Stimulated activated CD8-positive, alpha-beta memory T cell treated with anti-CD3 and anti-CD28 coated beads, Interleukin-4, amount 100 ng/mL, for 24 hours (primary cell): ENCODE data around the gene ENGASE.
A peak's percentile ranks its signal among the peaks of the same experiment; 100 is the strongest.

Experiments used
- DNase-seq: peaks from one replicate; pipeline ENCODE4 v3.0.0-alpha.2; 2020; ENCODE audit warnings: low read depth

The ENGASE gene

DNA sequence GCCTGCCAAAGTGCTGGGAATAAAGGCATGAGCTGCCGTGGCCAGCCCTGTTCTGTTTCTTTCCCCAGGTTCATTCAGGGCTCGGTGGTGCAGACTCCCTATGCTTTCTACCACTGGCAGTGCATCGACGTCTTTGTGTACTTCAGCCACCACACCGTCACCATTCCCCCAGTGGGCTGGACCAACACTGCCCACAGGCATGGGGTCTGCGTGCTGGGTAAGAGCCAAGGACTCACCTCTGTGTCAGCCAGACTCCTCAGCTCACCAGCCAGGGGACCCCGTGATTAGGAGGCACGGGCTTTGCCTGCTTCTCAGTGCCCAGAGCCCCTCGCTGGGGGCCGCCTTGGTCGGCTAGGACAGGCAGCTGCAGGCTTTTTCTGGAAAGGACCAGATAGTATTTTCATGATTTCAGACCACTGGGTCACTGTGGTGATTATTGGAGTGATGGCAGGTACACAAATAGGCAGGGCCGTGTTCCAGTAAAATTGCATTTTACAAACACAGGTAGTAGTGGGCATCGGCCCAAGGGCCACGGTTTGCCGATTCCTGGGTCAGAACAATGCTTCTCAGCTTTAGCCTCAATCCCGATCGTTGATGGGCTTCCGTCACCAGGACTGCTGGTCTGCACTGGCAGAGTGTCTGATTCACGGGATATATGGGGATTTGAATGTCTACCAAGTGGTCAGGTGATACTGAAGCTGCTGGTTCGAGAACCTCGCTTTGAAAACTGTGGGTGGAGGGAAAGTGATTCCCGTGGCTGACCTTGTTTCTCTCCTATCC is 5.0 kb downstream of the ENGASE start:
- DNase-seq = no peak

DNA sequence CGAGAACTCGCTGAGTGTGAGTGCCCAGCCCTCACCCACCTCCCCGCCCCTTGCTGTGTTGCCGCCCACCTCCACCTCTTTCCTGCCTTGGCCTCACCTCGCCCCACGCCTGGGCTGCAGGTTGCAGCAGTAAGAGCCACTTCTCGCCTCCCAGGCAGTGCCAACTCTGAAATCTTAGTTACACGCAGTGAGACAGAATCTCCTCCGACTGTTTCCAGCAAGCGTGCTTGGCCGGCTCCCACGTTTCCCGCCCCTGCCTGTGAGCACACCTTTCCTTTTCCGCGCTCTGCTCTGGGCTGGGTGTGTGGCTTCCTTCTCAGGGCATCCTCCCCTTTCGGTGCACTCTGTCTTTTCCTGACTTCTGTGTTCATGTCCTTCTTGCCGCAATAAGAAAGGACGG is 5.7 kb downstream of the ENGASE start:
- DNase-seq = no peak

DNA sequence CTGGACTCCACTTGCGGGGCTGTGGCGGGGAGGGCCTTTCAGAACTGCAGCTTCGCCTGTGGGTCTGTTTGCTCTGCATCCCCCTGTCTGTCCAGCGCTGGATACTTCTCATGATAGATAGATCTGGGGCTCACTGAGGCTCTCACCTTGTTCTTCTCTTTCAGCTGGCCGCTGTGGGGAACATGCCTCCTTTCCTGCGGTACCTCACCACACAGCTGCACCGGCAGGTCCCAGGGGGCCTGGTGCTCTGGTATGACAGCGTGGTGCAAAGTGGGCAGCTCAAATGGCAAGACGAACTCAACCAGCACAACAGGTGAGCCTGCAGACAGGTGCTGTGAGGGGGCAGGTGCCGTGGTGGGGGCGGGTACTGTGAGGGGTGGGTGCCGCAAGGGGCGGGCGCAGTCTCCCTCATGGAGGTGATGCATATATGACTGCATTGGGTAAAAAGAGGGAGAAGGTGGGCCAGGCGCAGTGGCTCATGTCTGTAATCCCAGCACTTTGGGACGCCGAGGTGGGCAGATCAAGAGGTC is 6.2 kb downstream of the ENGASE start:
- no peak for DNase-seq

DNA sequence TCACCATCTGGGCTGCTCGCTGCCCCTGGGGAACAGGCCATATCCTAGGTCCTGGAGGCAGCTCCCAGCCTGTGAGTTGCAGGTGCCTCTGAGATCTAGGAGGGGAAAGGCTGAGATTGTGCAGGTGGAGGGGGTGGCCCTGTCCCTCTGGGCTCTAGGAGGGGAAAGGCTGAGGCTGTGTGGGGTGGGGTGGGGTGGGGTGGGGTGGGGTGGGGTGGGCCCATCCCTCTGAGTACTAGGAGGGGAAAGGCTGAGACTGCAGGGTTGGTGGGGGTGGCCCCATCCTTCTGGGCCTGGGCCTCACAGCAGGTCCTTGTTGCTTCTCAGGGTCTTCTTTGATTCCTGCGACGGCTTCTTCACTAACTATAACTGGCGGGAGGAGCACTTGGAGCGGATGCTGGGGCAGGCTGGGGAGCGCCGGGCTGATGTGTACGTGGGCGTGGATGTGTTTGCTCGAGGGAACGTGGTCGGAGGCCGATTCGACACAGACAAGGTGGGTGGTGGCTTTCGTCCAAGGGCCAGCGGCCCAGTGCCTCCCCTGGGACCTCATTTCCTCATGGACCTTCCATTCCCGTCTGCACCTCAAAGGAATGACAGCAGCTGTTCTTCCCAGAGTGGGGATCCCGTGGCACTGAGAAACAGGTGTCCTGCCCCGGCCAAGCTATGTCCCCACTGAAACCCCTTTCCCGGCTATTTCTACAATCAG is 7.1 kb downstream of the ENGASE start:
- DNase-seq = no peak

DNA sequence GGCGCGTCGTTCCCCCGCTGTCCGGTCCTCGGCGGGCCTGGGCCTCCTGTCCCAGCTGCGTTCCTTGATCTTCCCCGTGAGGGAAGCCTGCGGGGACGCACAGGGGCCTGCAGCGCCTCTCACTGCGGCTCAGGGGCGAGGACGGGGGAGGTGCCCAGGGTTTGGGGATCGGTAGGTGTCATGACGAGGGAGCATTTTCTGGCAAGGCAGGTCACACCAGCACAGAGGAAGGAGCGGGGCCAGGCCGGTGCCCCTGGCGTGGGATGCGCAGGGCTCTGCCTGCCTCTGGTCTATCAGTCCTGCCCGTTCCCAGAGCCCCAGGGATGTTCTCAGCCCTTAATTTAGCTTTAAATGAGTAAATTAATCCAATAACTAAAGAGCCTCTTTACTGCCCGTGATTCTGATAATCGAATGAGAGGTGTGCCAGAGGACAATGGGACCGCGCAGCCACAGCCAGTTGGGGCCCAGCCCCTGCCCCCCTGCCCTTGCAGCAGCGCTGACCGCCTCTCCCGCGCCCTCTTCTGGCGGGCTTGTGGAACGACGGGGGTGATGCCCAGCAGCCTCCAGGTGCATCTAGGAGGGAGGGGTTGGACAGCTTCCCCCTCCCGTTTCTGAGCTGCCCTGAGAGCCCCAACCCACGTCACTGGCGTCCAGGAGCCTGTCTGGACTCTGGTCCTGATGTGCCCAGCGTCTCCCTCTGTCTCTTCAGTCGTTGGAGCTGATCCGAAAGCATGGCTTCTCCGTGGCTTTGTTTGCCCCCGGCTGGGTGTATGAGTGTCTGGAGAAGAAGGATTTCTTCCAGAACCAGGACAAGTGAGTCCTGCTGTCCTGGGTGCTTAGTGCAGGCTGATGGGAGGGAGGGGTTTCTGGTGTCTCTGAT is 7.9 kb downstream of the ENGASE start:
- DNase-seq = no peak

DNA sequence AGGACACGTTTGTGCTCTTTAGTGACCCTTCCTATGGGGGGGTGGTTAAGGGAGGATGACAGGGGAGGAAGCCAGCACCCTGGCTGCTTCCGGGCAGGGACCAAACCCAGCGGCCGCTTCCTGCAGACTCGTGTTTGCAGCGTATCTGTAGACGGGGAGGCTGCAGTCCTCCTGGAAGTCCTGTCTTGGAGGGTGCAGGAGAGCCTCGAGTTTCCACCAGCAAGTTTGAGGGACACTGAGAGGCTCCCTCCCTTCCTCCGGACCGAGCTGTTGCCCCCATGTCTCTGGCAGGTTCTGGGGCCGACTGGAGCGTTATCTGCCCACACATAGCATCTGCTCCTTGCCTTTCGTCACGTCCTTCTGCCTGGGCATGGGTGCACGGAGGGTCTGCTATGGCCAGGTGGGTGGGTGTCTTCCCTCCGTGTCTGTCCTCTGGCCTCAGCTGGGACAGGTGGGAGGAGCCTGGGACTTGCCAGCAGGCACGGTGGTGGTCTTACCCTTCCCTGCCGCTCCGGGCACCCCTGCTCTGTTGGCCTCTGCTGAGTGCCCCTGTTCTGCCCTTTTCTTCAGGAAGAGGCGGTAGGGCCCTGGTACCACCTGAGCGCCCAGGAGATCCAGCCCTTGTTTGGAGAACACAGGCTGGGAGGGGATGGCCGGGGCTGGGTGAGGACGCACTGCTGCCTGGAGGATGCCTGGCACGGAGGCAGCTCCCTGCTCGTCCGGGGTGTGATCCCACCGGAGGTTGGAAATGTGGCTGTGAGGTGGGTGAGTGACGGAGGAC is 8.8 kb downstream of the ENGASE start:
- DNase-seq = no peak

DNA sequence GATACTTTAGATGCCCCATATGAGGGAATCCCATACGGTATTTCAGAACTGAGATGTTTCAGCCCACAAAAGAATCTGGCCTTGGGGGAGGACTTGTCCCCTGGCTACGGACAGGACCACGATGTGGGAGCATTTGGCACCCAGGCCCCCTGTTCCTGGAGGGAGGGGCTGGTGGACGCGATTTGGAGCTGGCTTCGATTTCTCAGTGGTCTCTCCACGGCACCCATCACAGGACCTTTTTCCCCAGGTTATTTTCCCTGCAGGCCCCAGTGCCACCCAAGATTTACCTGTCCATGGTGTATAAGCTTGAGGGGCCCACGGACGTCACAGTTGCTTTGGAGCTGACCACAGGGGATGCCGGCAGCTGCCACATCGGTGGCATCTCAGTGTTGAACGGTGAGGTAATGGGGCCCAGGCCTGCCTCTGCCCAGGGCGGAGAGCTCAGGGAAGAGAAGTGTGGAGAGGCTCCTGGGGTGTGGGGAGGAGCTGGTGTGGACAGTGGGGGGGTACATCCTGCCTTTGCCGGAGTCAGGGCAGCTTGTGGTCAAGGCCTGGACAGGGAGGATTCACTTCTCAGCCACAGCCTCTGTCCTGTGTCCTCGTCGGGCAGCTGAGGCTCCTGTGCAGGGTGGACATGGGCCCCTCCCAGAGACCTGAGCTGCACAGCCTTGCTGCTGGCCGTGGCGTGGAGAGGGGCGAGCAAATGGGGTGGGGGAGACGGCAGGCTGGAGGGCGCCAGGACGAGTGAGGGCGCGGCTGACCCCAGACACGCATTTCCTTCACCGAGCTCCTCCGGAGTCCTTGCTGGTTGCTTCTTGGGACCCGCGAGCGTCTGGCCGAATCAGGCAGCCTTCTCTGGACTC is 9.9 kb downstream of the ENGASE start:
- no peak for DNase-seq

DNA sequence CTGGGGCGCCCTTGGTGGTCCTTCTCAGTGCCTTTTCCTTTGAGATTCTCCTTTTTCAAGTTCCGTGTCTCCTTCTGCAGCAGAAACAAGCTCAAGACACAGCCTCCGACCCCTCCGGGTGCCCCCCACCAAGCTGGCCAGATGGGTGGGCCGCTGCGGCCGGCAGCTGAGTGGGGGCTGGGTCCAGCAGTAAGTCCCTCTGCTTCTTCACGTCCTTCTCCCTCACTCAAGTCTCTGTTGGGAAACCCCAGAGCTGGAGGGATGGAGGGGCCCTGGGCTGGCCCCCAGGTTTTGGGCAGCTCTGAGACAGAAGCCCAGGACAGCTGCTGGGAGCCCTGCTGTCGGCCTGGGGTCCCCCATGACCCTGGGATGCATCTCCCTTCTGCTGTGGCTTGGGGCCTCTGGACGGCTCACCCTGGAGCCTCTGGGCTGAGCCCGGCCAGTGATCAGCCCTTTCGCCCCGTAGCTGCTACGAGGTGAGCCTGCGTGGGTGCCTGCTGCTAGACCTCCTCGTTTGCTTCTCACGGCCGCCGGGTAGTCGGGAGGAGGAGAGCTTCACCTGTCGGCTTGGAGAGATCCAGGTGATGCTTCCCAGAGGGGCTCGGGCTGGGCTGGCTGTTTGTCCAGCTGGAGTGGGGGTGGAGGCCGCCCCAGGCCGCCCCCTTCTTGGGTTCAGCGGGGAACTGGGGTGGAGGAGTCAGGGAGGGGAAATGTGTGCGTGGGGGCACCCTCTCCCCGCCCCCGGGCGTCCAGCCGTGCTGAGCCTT is 10.7 kb downstream of the ENGASE start:
- DNase-seq = no peak

DNA sequence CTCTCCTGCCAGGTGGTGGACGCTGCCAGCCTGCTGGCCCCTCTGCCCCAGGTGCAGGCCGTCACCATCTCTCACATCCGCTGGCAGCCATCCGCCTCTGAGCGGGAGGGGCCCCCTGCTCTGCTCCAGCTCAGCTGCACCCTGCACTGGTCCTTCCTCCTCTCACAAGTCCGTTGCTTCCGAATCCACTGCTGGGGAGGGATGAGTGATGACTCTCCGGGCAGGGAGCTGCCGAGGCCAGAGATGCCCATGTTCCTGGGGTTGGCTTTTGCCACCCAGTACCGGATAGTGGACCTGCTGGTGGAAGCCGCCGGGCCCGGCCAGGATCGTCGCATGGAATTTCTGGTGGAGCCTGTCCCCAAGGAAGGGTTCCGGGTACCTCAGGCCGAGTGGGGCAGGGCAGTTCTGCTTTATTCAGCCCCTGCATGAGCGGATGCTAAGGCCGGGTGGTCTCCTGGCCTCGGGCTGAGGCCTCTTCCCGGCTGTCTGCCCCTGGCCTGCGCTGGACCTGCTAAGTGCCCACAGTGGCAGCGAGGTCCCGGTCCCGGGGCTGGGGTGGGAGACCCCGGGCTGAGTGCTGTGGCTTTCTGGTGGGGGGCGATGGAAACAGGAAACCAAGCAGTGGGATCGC is 11.4 kb downstream of the ENGASE start:
- DNase-seq = no peak

DNA sequence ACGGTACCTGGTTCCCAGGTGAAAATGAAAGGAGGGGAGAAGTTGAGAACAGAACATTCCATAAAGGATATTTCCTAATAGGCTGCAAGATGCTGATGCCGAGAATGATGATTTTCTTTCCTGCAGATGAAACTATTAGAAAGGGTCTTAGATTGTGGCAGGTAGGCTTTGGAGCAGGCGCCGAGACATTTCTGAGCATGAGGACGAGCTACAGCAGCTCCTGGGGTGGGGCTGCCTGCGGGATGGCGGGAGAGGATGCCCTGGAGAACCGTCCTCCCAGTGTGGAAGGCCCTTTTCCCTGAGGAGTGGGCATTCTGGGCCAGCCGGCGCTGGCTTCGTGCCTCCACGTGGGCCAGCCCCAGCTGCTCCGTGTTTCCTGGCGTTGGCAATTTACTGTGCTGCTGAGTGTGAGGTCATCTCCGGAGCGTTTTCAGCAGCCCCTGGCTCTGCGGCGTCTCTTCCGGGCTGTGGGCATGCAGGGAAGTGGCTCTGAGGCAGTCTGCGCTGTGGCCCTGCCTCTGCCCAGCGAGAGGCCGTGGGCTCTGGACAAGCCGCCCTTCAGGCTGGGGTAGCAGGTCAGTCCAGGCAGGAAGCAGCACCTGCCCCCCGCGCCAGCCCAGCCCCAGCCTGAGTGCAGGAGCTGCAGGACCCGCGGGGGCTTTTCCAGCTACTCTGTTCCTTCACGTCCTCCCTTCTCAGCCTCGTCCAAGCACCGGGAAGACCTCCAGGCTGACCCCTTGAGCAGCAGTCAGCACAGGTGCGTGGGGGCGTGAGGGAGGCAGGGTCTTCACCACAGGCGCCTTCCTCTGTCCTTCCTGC is 12.2 kb downstream of the ENGASE start:
- DNase-seq = no peak

DNA sequence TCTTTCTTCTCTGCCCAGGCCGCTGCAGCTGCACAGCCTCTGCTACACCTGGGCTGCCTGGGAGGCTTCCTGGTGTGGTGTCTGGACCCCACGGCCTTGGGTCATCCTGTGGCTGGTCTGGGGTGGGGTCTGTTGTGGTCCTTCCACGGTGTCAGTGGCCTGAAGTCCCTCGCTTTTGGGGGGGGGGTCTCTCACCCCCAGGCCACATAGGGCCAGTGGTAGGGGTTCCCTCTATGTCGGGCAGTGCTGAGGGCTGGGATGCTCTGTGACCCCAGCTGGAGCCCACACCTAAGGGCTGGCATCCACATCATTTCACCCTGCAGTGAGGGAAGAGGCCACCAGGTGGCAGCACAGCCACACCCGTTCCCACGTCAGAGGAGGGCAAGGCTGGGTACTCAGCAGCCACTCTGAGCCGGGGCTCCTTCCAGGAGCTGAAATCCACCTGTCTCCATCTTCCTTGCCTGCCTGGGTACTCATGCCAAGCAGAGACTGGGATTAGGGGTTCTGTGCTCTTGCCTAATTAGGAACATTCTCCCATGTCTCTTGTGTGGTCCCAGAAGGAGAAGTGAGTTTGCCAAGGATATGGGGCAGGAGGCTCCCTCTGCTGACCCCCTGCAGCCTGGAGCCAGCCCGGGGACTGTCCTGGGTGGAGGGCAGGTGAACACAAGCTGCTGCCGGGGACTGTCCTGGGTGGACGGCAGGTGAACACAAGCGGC is 13.0 kb downstream of the ENGASE start:
- DNase-seq = peak; percentile 39

DNA sequence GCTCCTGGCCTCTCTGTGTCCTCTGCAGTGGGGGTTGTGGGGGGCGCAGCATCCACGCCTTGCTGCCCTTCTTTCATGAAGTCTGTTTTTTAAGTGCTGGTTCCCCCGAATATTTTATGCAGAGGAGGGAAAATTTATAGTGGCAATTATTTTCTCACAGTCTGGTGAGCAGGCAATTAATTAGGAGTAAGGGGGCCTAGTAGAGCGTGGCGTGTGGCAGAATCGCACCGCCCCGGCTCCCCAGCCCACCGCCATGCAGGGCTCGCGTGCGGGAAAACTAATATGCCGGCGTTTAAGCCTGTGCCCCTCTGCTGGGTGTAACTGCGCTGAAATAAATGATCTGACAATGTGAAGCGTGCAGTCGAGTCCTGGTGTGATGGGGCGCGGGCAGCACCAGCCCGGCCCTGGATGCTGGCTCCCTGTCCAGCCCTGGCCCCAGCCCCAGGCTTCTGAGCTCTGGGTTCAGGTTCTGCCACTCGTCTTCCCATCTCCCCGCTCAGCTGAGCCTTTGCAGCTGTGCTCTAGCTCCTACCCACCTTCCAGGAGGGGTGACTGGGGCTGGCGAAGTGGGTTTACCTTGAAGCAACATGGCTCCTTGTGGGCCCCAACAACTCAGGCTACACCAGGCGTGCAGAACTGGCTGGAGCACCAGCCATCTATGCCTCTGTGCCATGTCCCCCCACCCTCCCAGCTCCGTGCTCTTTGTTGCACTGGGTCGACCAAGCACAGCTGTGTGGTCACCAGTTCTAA is 13.8 kb downstream of the ENGASE start:
- no peak for DNase-seq

DNA sequence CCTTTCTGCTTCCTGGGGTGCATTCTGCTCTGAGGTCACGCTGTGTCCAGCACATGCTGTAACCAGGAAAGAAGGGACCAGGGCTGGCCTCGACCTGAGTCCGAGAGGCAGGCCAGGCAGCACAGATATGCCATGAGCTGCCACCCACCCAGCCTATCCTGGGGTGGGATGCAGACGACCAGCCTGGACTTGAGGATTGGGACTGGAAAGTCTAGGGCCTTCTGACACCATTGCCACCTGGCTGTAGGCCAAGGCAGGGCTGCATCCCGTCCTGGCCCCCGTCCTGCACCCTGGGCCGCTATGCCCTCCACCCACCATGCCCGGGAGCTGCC is 14.3 kb downstream of the ENGASE start:
- no peak for DNase-seq

DNA sequence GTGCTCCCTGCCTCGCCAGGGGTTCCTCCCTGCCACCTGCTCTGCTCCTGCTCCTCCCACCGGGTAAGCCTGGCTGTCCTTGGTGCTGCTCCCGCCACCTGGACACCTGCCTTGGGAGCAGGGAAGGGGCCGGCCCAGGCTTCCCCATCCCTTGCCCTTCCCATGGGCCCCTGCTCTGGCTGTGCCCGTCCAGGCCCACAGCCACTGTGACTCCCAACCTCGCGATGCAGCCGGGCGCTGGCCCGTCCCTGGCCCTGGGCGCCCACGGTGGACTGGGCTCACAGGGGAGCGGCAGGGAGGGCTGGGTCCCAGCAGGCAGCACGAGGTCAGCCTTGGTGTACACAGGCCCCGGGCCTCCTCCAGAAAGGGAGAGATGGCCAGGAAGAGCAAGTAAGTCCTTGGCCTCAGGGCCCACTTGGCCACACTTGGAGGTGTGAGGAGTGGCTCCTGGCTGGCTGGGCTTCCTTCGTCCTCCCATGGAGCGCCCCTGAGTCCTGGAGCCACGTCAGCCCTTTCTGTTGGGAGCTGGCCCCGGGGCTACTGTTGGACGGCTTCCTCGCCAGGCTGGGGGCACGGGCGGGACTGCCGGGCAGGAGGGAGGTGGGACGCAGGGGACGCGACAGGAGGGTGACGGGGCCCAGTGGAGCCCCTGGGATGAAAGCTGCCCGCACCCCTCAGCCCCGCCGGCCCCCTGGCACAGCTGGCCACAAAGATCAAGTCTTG is 15.3 kb downstream of the ENGASE start:
- no peak for DNase-seq

DNA sequence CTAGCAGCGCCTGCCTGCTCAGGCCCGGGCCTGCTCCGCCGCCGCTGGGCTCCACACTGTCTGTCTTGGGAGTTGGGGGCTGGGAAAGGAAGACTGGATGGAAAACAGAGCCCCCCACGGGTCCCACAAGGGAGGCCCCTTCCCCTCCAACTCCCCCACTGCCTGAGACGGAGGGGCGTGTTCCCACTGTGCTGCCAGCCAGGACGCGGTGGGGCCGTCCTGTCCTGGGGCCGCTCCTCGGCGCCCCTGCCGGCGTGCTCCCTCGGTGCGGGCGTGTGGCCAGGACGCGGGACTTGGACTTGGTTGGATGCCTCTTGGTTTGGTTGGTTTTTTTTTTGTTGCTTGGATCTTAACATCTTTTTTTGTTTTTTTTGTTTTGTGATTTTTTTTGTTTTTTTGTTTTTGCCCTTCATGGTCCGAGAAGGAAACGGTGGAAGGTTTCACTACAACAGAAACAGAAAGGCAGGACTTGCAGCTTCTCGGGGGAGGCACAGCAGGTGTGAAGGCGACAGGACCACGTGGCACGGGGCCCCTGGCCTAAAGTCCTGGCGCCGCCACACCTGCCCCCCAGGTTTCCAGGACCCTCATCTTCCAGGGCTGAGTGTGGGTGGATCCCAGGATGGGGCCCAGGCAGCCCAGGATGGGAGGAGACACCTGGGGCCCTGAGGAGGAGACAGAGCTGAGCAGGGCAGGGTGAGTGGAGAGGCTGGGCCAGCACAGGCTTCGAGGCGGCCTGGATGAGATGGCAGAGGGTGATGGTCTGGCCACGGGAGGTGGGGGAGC is 16.0 kb downstream of the ENGASE start:
- DNase-seq = no peak

DNA sequence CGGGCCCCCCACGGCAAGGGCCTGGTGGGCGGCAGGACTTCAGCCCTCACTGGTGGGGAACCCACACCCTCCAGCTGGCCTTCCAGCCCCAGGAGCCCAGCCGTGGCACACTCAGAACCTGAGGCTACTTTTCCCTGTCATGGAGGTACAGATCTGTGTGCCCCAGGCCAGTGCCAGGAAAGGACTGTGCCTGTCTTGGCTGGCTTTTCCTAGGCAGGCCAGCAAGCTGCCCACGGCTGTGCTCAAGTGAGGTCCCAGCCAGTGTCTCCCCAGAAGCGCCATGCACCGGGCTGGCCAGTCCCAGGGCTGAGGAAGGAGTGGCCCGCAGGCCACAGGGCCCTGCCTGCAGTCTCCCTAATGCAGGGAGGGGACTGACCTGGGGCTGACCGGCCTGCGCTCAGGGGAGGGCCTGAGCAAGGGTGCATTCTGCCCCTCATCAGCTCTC is 16.6 kb downstream of the ENGASE start:
- DNase-seq = no peak
